OCI-LY3 (cell line): ENCODE results near the gene NEDD4L.

Experiments used
- H2AFZ ChIP-seq: fragments of 200-600, 300-600 bp; shearing (Covaris generic); 2 replicates; pipeline ENCODE4 v1.6.0; 2014; ENCODE audit warnings: antibody characterized with exemption, low read depth, low read length
- H3K27ac ChIP-seq: fragments of 200-600, 300-600 bp; sonication (generic); 2 replicates; pipeline ENCODE4 v1.5.1; 2014; ENCODE audit warnings: mild to moderate bottlenecking, low read length, moderate library complexity, mixed read lengths
- H3K27me3 ChIP-seq: fragments of 200-600, 300-600 bp; sonication (generic); 2 replicates; pipeline ENCODE4 v1.6.1; 2014; ENCODE audit warnings: low read depth, low read length, mixed read lengths
- H3K36me3 ChIP-seq: fragments of 200-600, 300-600 bp; sonication (generic); replicated peaks from 2 replicates; pipeline ENCODE3; 2014; ENCODE audit warnings: low read depth, low read length, mixed read lengths
- H3K4me1 ChIP-seq: fragments of 300-600, 200-600 bp; sonication (generic); 2 replicates; pipeline ENCODE4 v1.6.1; 2014; ENCODE audit warnings: low read length, mixed read lengths
- H3K4me2 ChIP-seq: fragments of 200-600, 300-600 bp; sonication (generic); 2 replicates; pipeline ENCODE4 v1.6.1; 2014; ENCODE audit warnings: low read length, mixed read lengths
- H3K4me3 ChIP-seq: fragments of 300-600, 200-600 bp; sonication (generic); 2 replicates; pipeline ENCODE4 v1.5.1; 2014; ENCODE audit warnings: antibody characterized with exemption, mild to moderate bottlenecking, low read length, moderate library complexity
- H3K79me2 ChIP-seq: fragments of 300-600, 200-600 bp; shearing (Covaris generic); 2 replicates; pipeline ENCODE4 v1.6.1; 2014; ENCODE audit warnings: mild to moderate bottlenecking, low read length, mixed read lengths
- H3K9ac ChIP-seq: fragments of 300-600, 200-600 bp; shearing (Covaris generic); 2 replicates; pipeline ENCODE4 v1.6.0; 2014; ENCODE audit warnings: mild to moderate bottlenecking, low read length, moderate library complexity
- H3K9me3 ChIP-seq: fragments of 200-600, 300-600 bp; shearing (Covaris generic); 2 replicates; pipeline ENCODE4 v1.6.1; 2014; ENCODE audit warnings: low read length, mixed read lengths; ENCODE audit not compliant: insufficient read depth
- H4K20me1 ChIP-seq: fragments of 200-600, 300-600 bp; sonication (generic); 2 replicates; pipeline ENCODE4 v1.6.1; 2016; ENCODE audit warnings: low read length, mixed read lengths; ENCODE audit not compliant: insufficient read depth
- EZH2phosphoT487 ChIP-seq: fragments of 200-600 bp; shearing (Covaris generic); IDR thresholded peaks from 2 replicates; pipeline ENCODE4 v1.6.1; 2018; ENCODE audit warnings: antibody characterized with exemption, mixed run types, low read depth
- TF ChIP-seq, protein P1 (sequence below): fragments of 200-600, 300-600 bp; sonication (generic); IDR thresholded peaks from 2 replicates; pipeline ENCODE4 v1.5.1; 2014; ENCODE audit warnings: antibody characterized with exemption, low read length, low read depth

NEDD4L gene

DNA sequence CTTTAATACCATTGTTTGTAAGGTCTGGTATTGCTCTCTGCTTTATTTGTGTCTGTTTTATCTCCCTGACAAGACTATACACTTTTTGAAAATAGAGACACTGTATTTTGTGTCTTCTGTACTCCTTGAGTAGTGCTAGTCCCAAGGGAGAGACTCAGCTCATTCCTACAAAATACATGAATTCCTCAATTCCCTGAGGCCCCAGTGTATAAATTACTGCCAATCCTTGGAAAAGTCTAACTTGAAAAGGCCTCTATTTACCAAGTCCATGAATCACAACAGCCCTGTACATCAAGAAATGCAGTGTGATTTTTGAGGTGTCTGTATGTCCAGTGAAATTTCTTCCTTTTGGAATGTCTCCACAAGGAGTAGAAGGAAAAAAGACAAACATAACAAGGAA is 34.9 kb upstream of the NEDD4L start:
- TF ChIP-seq EZH2phosphoT487: no peak
- TF ChIP-seq, protein P1, sequence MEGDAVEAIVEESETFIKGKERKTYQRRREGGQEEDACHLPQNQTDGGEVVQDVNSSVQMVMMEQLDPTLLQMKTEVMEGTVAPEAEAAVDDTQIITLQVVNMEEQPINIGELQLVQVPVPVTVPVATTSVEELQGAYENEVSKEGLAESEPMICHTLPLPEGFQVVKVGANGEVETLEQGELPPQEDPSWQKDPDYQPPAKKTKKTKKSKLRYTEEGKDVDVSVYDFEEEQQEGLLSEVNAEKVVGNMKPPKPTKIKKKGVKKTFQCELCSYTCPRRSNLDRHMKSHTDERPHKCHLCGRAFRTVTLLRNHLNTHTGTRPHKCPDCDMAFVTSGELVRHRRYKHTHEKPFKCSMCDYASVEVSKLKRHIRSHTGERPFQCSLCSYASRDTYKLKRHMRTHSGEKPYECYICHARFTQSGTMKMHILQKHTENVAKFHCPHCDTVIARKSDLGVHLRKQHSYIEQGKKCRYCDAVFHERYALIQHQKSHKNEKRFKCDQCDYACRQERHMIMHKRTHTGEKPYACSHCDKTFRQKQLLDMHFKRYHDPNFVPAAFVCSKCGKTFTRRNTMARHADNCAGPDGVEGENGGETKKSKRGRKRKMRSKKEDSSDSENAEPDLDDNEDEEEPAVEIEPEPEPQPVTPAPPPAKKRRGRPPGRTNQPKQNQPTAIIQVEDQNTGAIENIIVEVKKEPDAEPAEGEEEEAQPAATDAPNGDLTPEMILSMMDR: no peak
- no peak overlapping the region for H2AFZ ChIP-seq
- no peak overlapping the region for H3K27ac ChIP-seq
- H4K20me1 ChIP-seq: no peaks in the 10 kb centered on the region
- no peak overlapping the region for H3K9ac ChIP-seq
- no peaks in the 10 kb centered on the region for H3K9me3 ChIP-seq
- no peaks in the 10 kb centered on the region for H3K79me2 ChIP-seq
- no peak overlapping the region for H3K4me3 ChIP-seq
- H3K4me1 ChIP-seq: peaks cover 20% of the 10 kb centered on the region
- H3K27me3 ChIP-seq: peaks cover 88% of the 10 kb centered on the region
- no peak overlapping the region for H3K4me2 ChIP-seq
- H3K36me3 ChIP-seq: peaks cover 1% of the 10 kb centered on the region

DNA sequence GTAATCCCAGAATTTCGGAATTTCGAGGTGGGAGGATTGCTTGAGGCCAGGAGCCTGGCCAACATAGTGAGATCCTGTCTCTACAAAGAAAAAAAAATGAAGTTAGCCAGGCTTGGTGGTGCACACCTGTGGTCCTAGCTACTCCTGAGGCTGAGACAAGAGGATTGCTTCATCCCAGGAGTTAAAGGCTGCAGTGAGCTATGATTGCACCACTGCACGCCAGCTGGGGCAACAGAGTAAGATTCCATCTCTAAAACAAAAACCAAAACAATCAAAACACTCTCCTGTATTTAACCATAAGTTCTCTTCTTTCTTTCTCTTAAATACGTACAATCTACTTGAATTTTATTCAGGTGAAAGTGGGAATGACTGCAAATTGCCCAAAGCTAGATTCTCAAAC is 33.8 kb upstream of the NEDD4L start:
- no peaks in the 10 kb centered on the region for H3K79me2 ChIP-seq
- peaks cover 85% of the 10 kb centered on the region for H3K27me3 ChIP-seq
- no peak overlapping the region for H3K4me2 ChIP-seq
- no peaks in the 10 kb centered on the region for H4K20me1 ChIP-seq
- H3K4me1 ChIP-seq: peaks cover 30% of the 10 kb centered on the region
- H3K9me3 ChIP-seq: no peaks in the 10 kb centered on the region
- H3K27ac ChIP-seq: no peak overlapping the region
- no peak overlapping the region for H3K9ac ChIP-seq
- peaks cover 2% of the 10 kb centered on the region for H3K36me3 ChIP-seq
- H2AFZ ChIP-seq: no peak overlapping the region
- H3K4me3 ChIP-seq: no peak overlapping the region
- TF ChIP-seq EZH2phosphoT487: no peak
- TF ChIP-seq, protein P1: no peak

DNA sequence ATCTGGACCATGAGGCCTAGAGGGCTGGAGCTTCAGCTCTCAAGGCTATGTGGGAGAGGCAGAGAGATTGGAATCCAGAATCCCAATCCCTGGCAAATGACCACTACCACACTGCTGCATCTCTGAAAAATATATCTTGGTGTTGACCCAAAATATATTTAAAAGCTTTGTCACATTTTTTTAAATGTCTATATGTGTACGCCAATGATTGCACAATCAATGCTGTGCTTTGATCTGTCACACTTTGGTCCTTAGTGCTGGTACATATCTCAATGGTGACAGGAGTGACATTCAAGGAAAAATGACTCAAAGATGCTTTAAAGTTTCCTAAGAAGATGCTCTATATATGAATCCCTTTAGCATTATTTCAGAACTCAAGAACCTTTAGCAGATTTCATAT is 31.7 kb upstream of the NEDD4L start:
- peaks cover 37% of the 10 kb centered on the region for H3K4me1 ChIP-seq
- no peak overlapping the region for H3K4me3 ChIP-seq
- H3K79me2 ChIP-seq: no peaks in the 10 kb centered on the region
- no peak for TF ChIP-seq EZH2phosphoT487
- TF ChIP-seq, protein P1: no peak
- H3K27ac ChIP-seq: no peak overlapping the region
- no peak overlapping the region for H3K9ac ChIP-seq
- no peak overlapping the region for H2AFZ ChIP-seq
- H3K4me2 ChIP-seq: peak overlapping the region; percentile 70; the same call in 1 of the 2 replicates
- H3K36me3 ChIP-seq: peaks cover 23% of the 10 kb centered on the region
- no peaks in the 10 kb centered on the region for H4K20me1 ChIP-seq
- H3K9me3 ChIP-seq: peaks cover 20% of the 10 kb centered on the region
- H3K27me3 ChIP-seq: peaks cover 84% of the 10 kb centered on the region

DNA sequence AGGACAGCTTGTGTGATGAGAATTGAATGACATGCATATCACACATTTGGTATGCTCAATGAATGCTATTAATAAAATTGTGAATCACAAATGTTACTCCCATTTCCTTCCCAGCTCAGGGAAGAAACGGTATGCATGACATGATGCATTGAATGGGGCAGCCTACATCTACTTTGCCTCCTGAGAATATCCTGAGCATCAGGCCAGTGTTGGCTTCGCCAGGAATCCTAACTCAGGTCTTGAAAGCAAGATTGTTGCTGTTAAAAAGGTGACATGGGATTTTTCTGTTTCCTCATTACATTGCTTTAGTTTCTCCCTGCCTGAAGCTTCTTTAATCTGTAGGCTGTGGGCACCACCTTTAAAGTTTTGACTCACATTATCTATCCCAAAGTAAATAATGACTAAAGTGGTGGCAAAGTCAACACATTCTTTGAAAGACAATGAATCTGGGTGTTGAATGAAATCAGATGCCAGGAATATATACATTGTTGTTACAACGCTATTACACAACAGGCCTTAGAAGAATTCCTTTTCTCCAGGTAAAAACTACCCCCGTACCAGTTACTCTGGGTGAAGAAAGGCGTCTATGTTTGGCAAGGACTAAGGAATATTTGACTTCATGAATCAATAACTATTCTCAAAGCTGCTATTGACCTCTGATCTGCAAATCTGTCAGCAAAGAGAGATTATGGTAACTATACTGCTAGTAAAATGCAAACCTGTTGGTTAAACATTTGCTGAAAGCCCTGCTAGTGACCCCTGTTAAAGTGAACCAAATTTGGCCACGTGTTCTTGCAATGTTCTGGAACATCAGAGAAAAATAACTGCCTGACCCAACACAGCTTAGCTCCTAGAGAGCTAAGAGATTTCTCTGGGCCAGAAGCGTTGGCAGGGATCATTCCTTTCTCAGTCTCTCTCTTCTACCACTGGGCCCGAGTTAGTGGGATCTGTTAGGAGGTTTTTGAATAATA is 30.5 kb upstream of the NEDD4L start:
- H2AFZ ChIP-seq: no peak overlapping the region
- H3K27me3 ChIP-seq: peaks cover 77% of the 10 kb centered on the region
- peaks cover 37% of the 10 kb centered on the region for H3K4me1 ChIP-seq
- H3K9ac ChIP-seq: no peak overlapping the region
- H3K4me3 ChIP-seq: no peak overlapping the region
- no peak overlapping the region for H3K27ac ChIP-seq
- no peaks in the 10 kb centered on the region for H3K79me2 ChIP-seq
- H3K36me3 ChIP-seq: peaks cover 23% of the 10 kb centered on the region
- H4K20me1 ChIP-seq: no peaks in the 10 kb centered on the region
- H3K9me3 ChIP-seq: peaks cover 20% of the 10 kb centered on the region
- H3K4me2 ChIP-seq: peak overlapping the region; percentile 70
- TF ChIP-seq, protein P1: no peak
- TF ChIP-seq EZH2phosphoT487: no peak
